Endodermal cell (in vitro differentiated cells): Measurements from ENCODE around the gene MZB1. TPM values are rescaled to one million over a fixed set of nuclear protein-coding genes. Genes with fewer than 3 reads are reported as not detected.

Experiments
- DNase-seq: peaks from one replicate; pipeline ENCODE4 v3.0.0-alpha.2; 2017
- H3K27ac ChIP-seq: 2 replicates; pipeline ENCODE4 v1.5.1; 2013; ENCODE audit warnings: mild to moderate bottlenecking, low read depth, low read length, moderate library complexity
- H3K27me3 ChIP-seq: 2 replicates; pipeline ENCODE4 v1.6.1; 2013; ENCODE audit warnings: mild to moderate bottlenecking, low read length, moderate library complexity; ENCODE audit not compliant: insufficient read depth, control insufficient read depth, poor library complexity, severe bottlenecking
- H3K36me3 ChIP-seq: 2 replicates; pipeline ENCODE4 v1.7.0; 2013; ENCODE audit warnings: mild to moderate bottlenecking, low read length, moderate library complexity; ENCODE audit not compliant: control insufficient read depth, insufficient read depth
- H3K4me1 ChIP-seq: one replicate; pipeline ENCODE4 v1.7.0; 2013; ENCODE audit warnings: low read length; ENCODE audit not compliant: control insufficient read depth, insufficient read depth
- H3K4me3 ChIP-seq: 2 replicates; pipeline ENCODE4 v1.5.1; 2013; ENCODE audit warnings: mild to moderate bottlenecking, low read length, moderate library complexity
- H3K9ac ChIP-seq: 2 replicates; pipeline ENCODE4 v1.6.1; 2013; ENCODE audit warnings: mild to moderate bottlenecking, low read length, moderate library complexity; ENCODE audit not compliant: poor library complexity, severe bottlenecking; ENCODE audit errors: extremely low read depth
- H3K9me3 ChIP-seq: 2 replicates; pipeline ENCODE4 v1.6.1; 2013; ENCODE audit warnings: mild to moderate bottlenecking, low read length, moderate library complexity; ENCODE audit not compliant: control insufficient read depth
- H3K27ac Mint-ChIP-seq: 2 replicates; pipeline ENCODE4 v1.8.0; 2020; ENCODE audit warnings: mixed read lengths
- H3K27me3 Mint-ChIP-seq: 2 replicates; pipeline ENCODE4 v1.8.0; 2021; ENCODE audit warnings: mild to moderate bottlenecking, mixed read lengths; ENCODE audit not compliant: insufficient read depth
- H3K36me3 Mint-ChIP-seq: 2 replicates; pipeline ENCODE4 v1.8.0; 2020; ENCODE audit warnings: low read depth, mixed read lengths
- H3K4me1 Mint-ChIP-seq: 2 replicates; pipeline ENCODE4 v1.8.0; 2020; ENCODE audit warnings: mixed read lengths
- H3K4me3 Mint-ChIP-seq: 2 replicates; pipeline ENCODE4 v1.8.0; 2020; ENCODE audit warnings: mild to moderate bottlenecking, moderate library complexity, mixed read lengths
- H3K9me3 Mint-ChIP-seq: 2 replicates; pipeline ENCODE4 v1.8.0; 2020; ENCODE audit warnings: mild to moderate bottlenecking, mixed read lengths
- CTCF ChIP-seq: fragments of 200-600 bp; sonication (generic); conservative IDR thresholded peaks from 2 replicates; pipeline ENCODE4 v1.5.0; 2021; ENCODE audit warnings: antibody characterized with exemption, mild to moderate bottlenecking
- WGBS, 2 experiments: methylation state at CpG; one replicate each; pipeline versions ENCODE4 v1.1.5 to v1.1.7; 2013; ENCODE audit warnings: missing lambda C conversion rate in 2 of 2, mixed read lengths in 1 of 2; ENCODE audit not compliant: insufficient coverage in 1 of 2, insufficient read length in 1 of 2; 5-methylcytosine and 5-hydroxymethylcytosine counted together
- total RNA-seq, 2 donors: library from RNA; stranded (reverse); fragmentation: NEBNext Ultra II Directional in 1 of 2; extraction: Animal tissue kit (Norgen Biotek cat#: 25700) in 1 of 2; gene quantifications; 2 replicates in 1 of 2; 3 replicates in 1 of 2; pipeline ENCODE4 v1.2.1, GENCODE V29; 2021

MZB1 gene
- total RNA-seq, 2 donors from 2014 or later: 0.57 to 0.60 TPM

GRCh38 chr5:139343476-139343875 is 46.2 kb downstream of the MZB1 start:
- Mint-ChIP-seq H3K27me3 (peaks cover 3% of the 10 kb centered on the region), H3K9me3 (no peaks in the 10 kb centered on the region), H3K27ac (no peak overlapping the region), H3K36me3 (peaks cover 36% of the 10 kb centered on the region), H3K4me3 (peak overlapping the region; percentile 99), H3K4me1 (peaks cover 15% of the 10 kb centered on the region)
- TF ChIP-seq CTCF: no peak
- no peak for DNase-seq
- no peak overlapping the region for H3K27ac ChIP-seq
- H3K4me3 ChIP-seq: peak overlapping the region; percentile 88
- no peaks in the 10 kb centered on the region for H3K9me3 ChIP-seq
- peaks cover 32% of the 10 kb centered on the region for H3K36me3 ChIP-seq
- H3K9ac ChIP-seq: peak overlapping the region; percentile 99
- 90 to 92% methylated on average over 9 of the region's 9 CpGs for WGBS, 2 experiments
- no peaks in the 10 kb centered on the region for H3K27me3 ChIP-seq
- H3K4me1 ChIP-seq: no peaks in the 10 kb centered on the region

- Mint-ChIP-seq H3K4me1 (peaks cover 15% of the 10 kb centered on the region), H3K27ac (peak overlapping the region; percentile 100), H3K36me3 (peaks cover 31% of the 10 kb centered on the region), H3K27me3 (peaks cover 3% of the 10 kb centered on the region), H3K4me3 (peak overlapping the region; percentile 99), H3K9me3 (no peaks in the 10 kb centered on the region)
- DNase-seq: no peak
- no peak for TF ChIP-seq CTCF
- Histone ChIP-seq H3K27me3 (no peaks in the 10 kb centered on the region), H3K9ac (peak overlapping the region; percentile 99), H3K9me3 (no peaks in the 10 kb centered on the region), H3K36me3 (peaks cover 29% of the 10 kb centered on the region), H3K27ac (peak overlapping the region; percentile 100), H3K4me3 (peak overlapping the region; percentile 88), H3K4me1 (no peaks in the 10 kb centered on the region)
- WGBS, 2 experiments: 0% methylated on average over 5 to 16 of the region's 16 CpGs
These were observed 47.3 kb downstream of the MZB1 start for GRCh38 chr5:139342423-139342723.

- TF ChIP-seq CTCF: peak; percentile 76
- Histone ChIP-seq H3K27me3 (no peaks in the 10 kb centered on the region), H3K9me3 (no peaks in the 10 kb centered on the region), H3K9ac (peak within 1 kb of the TSS; percentile 99), H3K27ac (peak within 1 kb of the TSS; percentile 100), H3K4me1 (no peaks in the 10 kb centered on the region), H3K36me3 (peaks cover 24% of the 10 kb centered on the region), H3K4me3 (peak within 1 kb of the TSS; percentile 88)
- Mint-ChIP-seq H3K9me3 (no peaks in the 10 kb centered on the region), H3K4me3 (peak within 1 kb of the TSS; percentile 99), H3K27ac (peak within 1 kb of the TSS; percentile 100), H3K36me3 (peaks cover 27% of the 10 kb centered on the region), H3K27me3 (peaks cover 3% of the 10 kb centered on the region), H3K4me1 (peaks cover 15% of the 10 kb centered on the region)
- DNase-seq: peak; percentile 99
- WGBS, 2 experiments: 0% methylated on average over 21 to 66 of the region's 66 CpGs
These were observed 47.9 kb downstream of the MZB1 start, which contains the start of gene PAIP2 for GRCh38 chr5:139341689-139342422. TSS of gene PAIP2 (plus strand) at chr5:139341854. CDS start at chr5:139363785, 21,931 bp downstream.
